Gastroesophageal sphincter (tissue), 4 donors: ENCODE results near the gene NUP43. TPM values are rescaled to one million over a fixed set of nuclear protein-coding genes. Genes with fewer than 3 reads are reported as not detected.

ENCODE experiments used
- ATAC-seq: fragments of 150-250 bp; one replicate; pipeline ENCODE4 v1.9.1; 2016; ENCODE audit warnings: mild to moderate bottlenecking, moderate library complexity
- H3K27ac ChIP-seq, 4 donors: fragments of 200-600 bp; sonication (generic) in 3 of 4; 1 replicate in 3 of 4; 2 replicates in 1 of 4; pipeline ENCODE4 v1.5.1; 2016 to 2019
- H3K27me3 ChIP-seq: fragments of 200-600 bp; sonication (generic); one replicate; pipeline ENCODE4 v1.5.1; 2019
- H3K36me3 ChIP-seq, 2 donors: fragments of 200-600 bp; sonication (generic); one replicate each; pipeline ENCODE4 v1.5.1; 2019; ENCODE audit warnings: control low read depth in 1 of 2
- H3K4me1 ChIP-seq, 3 donors: fragments of 200-600 bp; sonication (generic); 1 replicate in 2 of 3; 2 replicates in 1 of 3; pipeline ENCODE4 v1.5.1; 2016 to 2019; ENCODE audit warnings: control low read depth in 2 of 3
- H3K4me3 ChIP-seq, 2 donors: fragments of 200-600 bp; sonication (generic); one replicate each; pipeline ENCODE4 v1.5.1; 2019; ENCODE audit warnings: mild to moderate bottlenecking in 1 of 2, moderate library complexity in 1 of 2
- H3K9me3 ChIP-seq, 3 donors: fragments of 200-600 bp; sonication (generic); one replicate each; pipeline ENCODE4 v1.5.1; 2017 to 2019; ENCODE audit warnings: control low read depth in 2 of 3
- CTCF ChIP-seq, 4 experiments: fragments of 200-600 bp in 2 of 4; fragments of 450-650 bp in 2 of 4; sonication (generic) in 1 of 4; IDR thresholded peaks; one replicate each; pipeline ENCODE4 v1.5.1; 2017 to 2019; ENCODE audit warnings: antibody characterized with exemption in 4 of 4, mild to moderate bottlenecking in 2 of 4, moderate library complexity in 2 of 4
- EP300 ChIP-seq: sonication (generic); formaldehyde crosslinking; IDR thresholded peaks from one replicate; pipeline ENCODE4 v1.6.1; 2017; ENCODE audit warnings: antibody characterized with exemption, mild to moderate bottlenecking
- POLR2A ChIP-seq, 2 donors: fragments of 450-650 bp; IDR thresholded peaks; one replicate each; pipeline ENCODE4 v1.6.1; 2017; ENCODE audit warnings: antibody characterized with exemption in 2 of 2, mild to moderate bottlenecking in 2 of 2, moderate library complexity in 1 of 2
- POLR2AphosphoS5 ChIP-seq: sonication (generic); formaldehyde crosslinking; IDR thresholded peaks from one replicate; pipeline ENCODE4 v1.6.1; 2017; ENCODE audit warnings: antibody characterized with exemption
- WGBS, 2 donors: methylation state at CpG; one replicate each; pipeline ENCODE4 v1.1.5; 2018; ENCODE audit warnings: low coverage in 1 of 2; 5-methylcytosine and 5-hydroxymethylcytosine counted together
- total RNA-seq, 4 donors: library from RNA; depleted of rRNA; stranded (reverse); fragments of >200 nt; gene quantifications; one replicate each; pipeline ENCODE4 v1.1.0, GENCODE V29; 2016

The NUP43 gene
- total RNA-seq, 4 donors from 2014 or later: 15.0 to 29.4 (median 19.3) TPM

- no peak for TF ChIP-seq EP300
- no peak for TF ChIP-seq POLR2AphosphoS5
- TF ChIP-seq CTCF (IDR thresholded peaks at IDR 0.05): no peak
- TF ChIP-seq POLR2A (IDR thresholded peaks at IDR 0.05): no peak
- Histone ChIP-seq H3K27me3 (no peaks in the 10 kb centered on the region), H3K27ac (peak overlapping the region; percentile 95 to 100 (median 98)), H3K36me3 (no peaks in the 10 kb centered on the region), H3K4me3 (peak overlapping the region; percentile 70 to 98), H3K4me1 (peaks cover 5 to 50% (median 7%) of the 10 kb centered on the region in 3 donors), H3K9me3 (no peaks in the 10 kb centered on the region)
- ATAC-seq: no peak
- 0% methylated on average over 2 of the region's 9 CpGs for WGBS, 2 donors
These were observed 29.1 kb downstream of the NUP43 start for GRCh38 chr6:149717255-149717587.

GRCh38 chr6:149716181-149716963 is 30.0 kb downstream of the NUP43 start:
- TF ChIP-seq POLR2AphosphoS5 (no peak), EP300 (no peak)
- Histone ChIP-seq H3K9me3 (no peaks in the 10 kb centered on the region), H3K36me3 (no peaks in the 10 kb centered on the region), H3K4me3 (peak overlapping the region; percentile 70 to 98), H3K27ac (peak overlapping the region in 3 of 4 donors; percentile 95 to 100 (median 99)), H3K27me3 (no peaks in the 10 kb centered on the region), H3K4me1 (peaks cover 5 to 50% (median 7%) of the 10 kb centered on the region in 3 donors)
- WGBS, 2 donors: 10 to 15% methylated on average over 8 of the region's 8 CpGs
- no peak for ATAC-seq

GRCh38 chr6:149714442-149714841 is 31.9 kb downstream of the NUP43 start:
- Histone ChIP-seq H3K4me3 (no peak overlapping the region), H3K27ac (no peak overlapping the region), H3K36me3 (no peaks in the 10 kb centered on the region), H3K27me3 (no peaks in the 10 kb centered on the region), H3K9me3 (no peaks in the 10 kb centered on the region), H3K4me1 (peaks cover 5 to 69% (median 7%) of the 10 kb centered on the region in 3 donors)
- no peak for ATAC-seq
- 85 to 87% methylated on average over 1 of the region's 1 CpG for WGBS, 2 donors
- TF ChIP-seq CTCF (IDR thresholded peaks at IDR 0.05): no peak
- no peak for TF ChIP-seq EP300
- no peak for TF ChIP-seq POLR2A (IDR thresholded peaks at IDR 0.05)
- no peak for TF ChIP-seq POLR2AphosphoS5

GRCh38 chr6:149711711-149712110 is 34.6 kb downstream of the NUP43 start:
- no peak for ATAC-seq
- Histone ChIP-seq H3K9me3 (no peaks in the 10 kb centered on the region), H3K27ac (no peak overlapping the region), H3K36me3 (no peaks in the 10 kb centered on the region), H3K27me3 (no peaks in the 10 kb centered on the region), H3K4me1 (peaks cover 5 to 84% (median 7%) of the 10 kb centered on the region in 3 donors), H3K4me3 (no peak overlapping the region)
- no peak for TF ChIP-seq EP300
- TF ChIP-seq POLR2A (IDR thresholded peaks at IDR 0.05): no peak
- no peak for TF ChIP-seq POLR2AphosphoS5
- no peak for TF ChIP-seq CTCF (IDR thresholded peaks at IDR 0.05)
- 80 to 90% methylated on average over 3 to 4 of the region's 5 CpGs for WGBS, 2 donors

- Histone ChIP-seq H3K9me3 (no peaks in the 10 kb centered on the region), H3K27ac (no peak overlapping the region), H3K36me3 (peaks cover 0 to 10% of the 10 kb centered on the region in 2 donors), H3K4me3 (no peak overlapping the region), H3K27me3 (no peaks in the 10 kb centered on the region), H3K4me1 (peaks cover 0 to 75% (median 8%) of the 10 kb centered on the region in 3 donors)
- TF ChIP-seq POLR2AphosphoS5 (no peak), CTCF (IDR thresholded peaks at IDR 0.05) (no peak), EP300 (no peak)
- 44 to 46% methylated on average over 7 of the region's 7 CpGs for WGBS, 2 donors
- no peak for ATAC-seq
These were observed 44.6 kb downstream of the NUP43 start for GRCh38 chr6:149701714-149702113.
